ENCODE data around the gene CACNA1B. TPM values are rescaled to one million over a fixed set of nuclear protein-coding genes. Genes with fewer than 3 reads are reported as not detected.

The CACNA1B gene
- total RNA-seq, 1 donor from 2014 or later: not detected

GRCh38 chr9:137873408-137873807 lies 4.2 kb upstream of the CACNA1B start:
- no peak for TF ChIP-seq CTCF (IDR thresholded peaks at IDR 0.05; ENCODE audit: insufficient read depth, low read length, severe bottlenecking)
- Histone ChIP-seq H3K27me3 (ENCODE audit: control insufficient read depth, insufficient read depth, low read length) (peaks cover 2% of the 10 kb centered on the region), H3K36me3 (ENCODE audit: control insufficient read depth, insufficient read depth, low read length) (no peaks in the 10 kb centered on the region), H3K4me3 (ENCODE audit: low read depth, low read length) (no peak overlapping the region)
- DNase-seq (ENCODE audit: low read depth) (no peak), FAIRE-seq (no peak)

GRCh38 chr9:137873858-137874362 lies 3.7 kb upstream of the CACNA1B start:
- DNase-seq (ENCODE audit: low read depth): no peak
- FAIRE-seq: no peak
- Histone ChIP-seq H3K36me3 (ENCODE audit: control insufficient read depth, insufficient read depth, low read length) (no peaks in the 10 kb centered on the region), H3K4me3 (ENCODE audit: low read depth, low read length) (no peak overlapping the region), H3K27me3 (ENCODE audit: control insufficient read depth, insufficient read depth, low read length) (peaks cover 2% of the 10 kb centered on the region)
- no peak for TF ChIP-seq CTCF (IDR thresholded peaks at IDR 0.05; ENCODE audit: insufficient read depth, low read length, severe bottlenecking)

- no peak for DNase-seq (ENCODE audit: low read depth)
Measured at GRCh38 chr9:137875354-137875753, 2.2 kb upstream of the CACNA1B start.

GRCh38 chr9:137875846-137876245 lies 1.7 kb upstream of the CACNA1B start:
- H3K36me3 ChIP-seq (ENCODE audit: control insufficient read depth, insufficient read depth, low read length): no peaks in the 10 kb centered on the region
- FAIRE-seq: no peak
- no peak for DNase-seq (ENCODE audit: low read depth)

More at GRCh38 chr9:137875354-137875753, 2.2 kb upstream of the CACNA1B start:
- Histone ChIP-seq H3K4me3 (ENCODE audit: low read depth, low read length) (no peak overlapping the region), H3K27me3 (ENCODE audit: control insufficient read depth, insufficient read depth, low read length) (peaks cover 2% of the 10 kb centered on the region), H3K36me3 (ENCODE audit: control insufficient read depth, insufficient read depth, low read length) (no peaks in the 10 kb centered on the region)
- FAIRE-seq: no peak
- TF ChIP-seq CTCF (IDR thresholded peaks at IDR 0.05; ENCODE audit: insufficient read depth, low read length, severe bottlenecking): no peak

GRCh38 chr9:137876269-137876668 lies 1.3 kb upstream of the CACNA1B start:
- Histone ChIP-seq H3K4me3 (ENCODE audit: low read depth, low read length) (no peak overlapping the region), H3K27me3 (ENCODE audit: control insufficient read depth, insufficient read depth, low read length) (peaks cover 2% of the 10 kb centered on the region), H3K36me3 (ENCODE audit: control insufficient read depth, insufficient read depth, low read length) (no peaks in the 10 kb centered on the region)
- FAIRE-seq: no peak
- no peak for DNase-seq (ENCODE audit: low read depth)
- TF ChIP-seq CTCF (IDR thresholded peaks at IDR 0.05; ENCODE audit: insufficient read depth, low read length, severe bottlenecking): no peak

More at GRCh38 chr9:137875846-137876245, 1.7 kb upstream of the CACNA1B start:
- peaks cover 2% of the 10 kb centered on the region for H3K27me3 ChIP-seq (ENCODE audit: control insufficient read depth, insufficient read depth, low read length)
- no peak for TF ChIP-seq CTCF (IDR thresholded peaks at IDR 0.05; ENCODE audit: insufficient read depth, low read length, severe bottlenecking)
- no peak overlapping the region for H3K4me3 ChIP-seq (ENCODE audit: low read depth, low read length)

GRCh38 chr9:137876781-137877386 lies 698 bp upstream of the CACNA1B start:
- FAIRE-seq: no peak
- Histone ChIP-seq H3K27me3 (ENCODE audit: control insufficient read depth, insufficient read depth, low read length) (peaks cover 2% of the 10 kb centered on the region), H3K4me3 (ENCODE audit: low read depth, low read length) (no peak overlapping the region), H3K36me3 (ENCODE audit: control insufficient read depth, insufficient read depth, low read length) (no peaks in the 10 kb centered on the region)
- TF ChIP-seq CTCF (IDR thresholded peaks at IDR 0.05; ENCODE audit: insufficient read depth, low read length, severe bottlenecking): no peak
- DNase-seq (ENCODE audit: low read depth): no peak

Data from bronchial epithelial cell (primary cell).